Natural killer cell (primary cell): ENCODE results near the gene NEK1. TPM values are rescaled to one million over a fixed set of nuclear protein-coding genes. Genes with fewer than 3 reads are reported as not detected.

Source experiments
- ATAC-seq, 3 donors: fragments of 150-1000 bp in 2 of 3; fragments of 200-7000 bp in 1 of 3; cut with Tn5 transposase; 1 replicate in 1 of 3; 2 replicates in 2 of 3; pipeline ENCODE4 v1.10.0; 2021; ENCODE audit warnings: mild to moderate bottlenecking in 2 of 3, moderate library complexity in 2 of 3
- DNase-seq, 2 donors: peaks; one replicate each; pipeline versions ENCODE4 v3.0.0 to v3.0.0-alpha.2; 2013 to 2021; ENCODE audit warnings: mixed read lengths in 1 of 2
- H3K27ac ChIP-seq: one replicate; pipeline ENCODE4 v1.5.1; 2013; ENCODE audit warnings: mild to moderate bottlenecking, low read length
- H3K27me3 ChIP-seq: one replicate; pipeline ENCODE4 v1.6.1; 2013; ENCODE audit warnings: low read length; ENCODE audit not compliant: control insufficient read depth, insufficient read depth
- H3K36me3 ChIP-seq: one replicate; pipeline ENCODE4 v1.6.1; 2013; ENCODE audit warnings: low read length; ENCODE audit not compliant: control insufficient read depth, insufficient read depth
- H3K4me1 ChIP-seq: one replicate; pipeline ENCODE4 v1.6.1; 2013; ENCODE audit warnings: low read length; ENCODE audit not compliant: control insufficient read depth, insufficient read depth
- H3K4me3 ChIP-seq: one replicate; pipeline ENCODE4 v1.5.1; 2013; ENCODE audit warnings: low read length
- H3K9me3 ChIP-seq: one replicate; pipeline ENCODE4 v1.6.1; 2013; ENCODE audit warnings: low read length; ENCODE audit not compliant: control insufficient read depth, insufficient read depth
- H3K27ac Mint-ChIP-seq, 2 donors: one replicate each; pipeline ENCODE4 v1.8.0; 2022; ENCODE audit warnings: mild to moderate bottlenecking in 2 of 2, mixed read lengths in 2 of 2, moderate library complexity in 1 of 2
- H3K27me3 Mint-ChIP-seq, 2 donors: one replicate each; pipeline ENCODE4 v1.8.0; 2022; ENCODE audit warnings: low read depth in 2 of 2, mixed read lengths in 2 of 2
- H3K36me3 Mint-ChIP-seq: one replicate; pipeline ENCODE4 v1.8.0; 2022; ENCODE audit warnings: mixed read lengths
- H3K4me1 Mint-ChIP-seq, 2 donors: one replicate each; pipeline ENCODE4 v1.8.0; 2022; ENCODE audit warnings: mixed read lengths in 2 of 2
- H3K4me3 Mint-ChIP-seq: one replicate; pipeline ENCODE4 v1.8.0; 2022; ENCODE audit warnings: mild to moderate bottlenecking, moderate library complexity, mixed read lengths
- H3K9me3 Mint-ChIP-seq, 2 donors: one replicate each; pipeline ENCODE4 v1.8.0; 2022; ENCODE audit warnings: mixed read lengths in 2 of 2
- WGBS: methylation state at CpG from one replicate; pipeline ENCODE4 v1.1.7; 2013; ENCODE audit warnings: missing lambda C conversion rate; ENCODE audit not compliant: insufficient coverage; 5-methylcytosine and 5-hydroxymethylcytosine counted together
- intact Hi-C: fragments of 100-400 bp; cut with micrococcal nuclease; formaldehyde crosslinking; loops from one replicate; pipeline ENCODE4 v1.14.2; 2022
- total RNA-seq, 4 donors: library from RNA; stranded (reverse); fragments of 120-200 nt in 1 of 4; gene quantifications; one replicate each; pipeline versions ENCODE4 v1.2.3 to v1.2.4, GENCODE V29; 2013 to 2022
- TF ChIP-seq, protein P1 (sequence below): fragments of 200-600 bp; IDR thresholded peaks from one replicate; pipeline ENCODE4 v1.8.0; 2022; ENCODE audit warnings: antibody characterized with exemption

The NEK1 gene
- total RNA-seq, 3 donors from 2014 or later (not counting 1 experiment from before 2014, with no cell fraction given): 16.4 to 24.9 (median 19.0) TPM

DNA sequence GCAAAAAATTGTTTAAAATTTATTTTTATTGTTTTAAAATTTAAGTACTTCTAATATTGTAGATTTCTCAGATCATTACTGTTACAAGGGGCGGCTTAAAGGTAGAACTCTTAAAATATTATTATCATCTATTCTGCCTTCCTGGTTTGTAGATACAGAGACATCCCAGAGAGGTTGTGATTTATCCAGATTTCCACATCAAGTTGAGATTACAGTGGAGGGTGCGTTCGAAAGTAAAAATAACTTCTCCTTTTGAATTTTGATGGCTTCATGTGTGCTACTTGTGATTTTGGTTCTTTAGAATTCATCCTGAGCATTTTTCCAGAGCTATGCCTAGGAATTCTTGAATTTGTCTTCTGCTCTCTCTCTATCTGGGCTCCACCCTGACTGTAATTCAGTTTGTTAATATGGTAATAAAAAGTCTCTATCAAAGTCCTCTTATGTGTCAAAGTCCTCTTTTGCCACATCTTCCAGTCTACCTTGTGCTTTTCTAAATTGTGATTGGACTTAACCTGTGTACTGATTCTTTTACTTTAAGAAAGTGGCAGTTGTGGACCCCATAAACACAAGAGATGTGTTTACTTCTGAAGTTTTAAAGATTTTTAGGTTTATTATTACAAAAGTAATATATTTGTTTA lies 45.2 kb upstream of the NEK1 start:
- Histone ChIP-seq H3K4me1 (peaks cover 4% of the 10 kb centered on the region), H3K9me3 (no peaks in the 10 kb centered on the region), H3K27me3 (no peaks in the 10 kb centered on the region), H3K4me3 (no peak overlapping the region), H3K27ac (no peak overlapping the region), H3K36me3 (no peaks in the 10 kb centered on the region)
- TF ChIP-seq, protein P1, sequence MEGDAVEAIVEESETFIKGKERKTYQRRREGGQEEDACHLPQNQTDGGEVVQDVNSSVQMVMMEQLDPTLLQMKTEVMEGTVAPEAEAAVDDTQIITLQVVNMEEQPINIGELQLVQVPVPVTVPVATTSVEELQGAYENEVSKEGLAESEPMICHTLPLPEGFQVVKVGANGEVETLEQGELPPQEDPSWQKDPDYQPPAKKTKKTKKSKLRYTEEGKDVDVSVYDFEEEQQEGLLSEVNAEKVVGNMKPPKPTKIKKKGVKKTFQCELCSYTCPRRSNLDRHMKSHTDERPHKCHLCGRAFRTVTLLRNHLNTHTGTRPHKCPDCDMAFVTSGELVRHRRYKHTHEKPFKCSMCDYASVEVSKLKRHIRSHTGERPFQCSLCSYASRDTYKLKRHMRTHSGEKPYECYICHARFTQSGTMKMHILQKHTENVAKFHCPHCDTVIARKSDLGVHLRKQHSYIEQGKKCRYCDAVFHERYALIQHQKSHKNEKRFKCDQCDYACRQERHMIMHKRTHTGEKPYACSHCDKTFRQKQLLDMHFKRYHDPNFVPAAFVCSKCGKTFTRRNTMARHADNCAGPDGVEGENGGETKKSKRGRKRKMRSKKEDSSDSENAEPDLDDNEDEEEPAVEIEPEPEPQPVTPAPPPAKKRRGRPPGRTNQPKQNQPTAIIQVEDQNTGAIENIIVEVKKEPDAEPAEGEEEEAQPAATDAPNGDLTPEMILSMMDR: no peak
- DNase-seq (no peak), ATAC-seq (no peak)
- Mint-ChIP-seq H3K4me1 (peaks cover 24 to 32% of the 10 kb centered on the region in 2 donors), H3K36me3 (no peaks in the 10 kb centered on the region), H3K27me3 (no peaks in the 10 kb centered on the region), H3K4me3 (no peak overlapping the region), H3K27ac (peak overlapping the region in 1 of 2 donors; percentile 4), H3K9me3 (no peaks in the 10 kb centered on the region)
- intact Hi-C loops: no loop called here
- 86% methylated on average over 2 of the region's 3 CpGs for WGBS

DNA sequence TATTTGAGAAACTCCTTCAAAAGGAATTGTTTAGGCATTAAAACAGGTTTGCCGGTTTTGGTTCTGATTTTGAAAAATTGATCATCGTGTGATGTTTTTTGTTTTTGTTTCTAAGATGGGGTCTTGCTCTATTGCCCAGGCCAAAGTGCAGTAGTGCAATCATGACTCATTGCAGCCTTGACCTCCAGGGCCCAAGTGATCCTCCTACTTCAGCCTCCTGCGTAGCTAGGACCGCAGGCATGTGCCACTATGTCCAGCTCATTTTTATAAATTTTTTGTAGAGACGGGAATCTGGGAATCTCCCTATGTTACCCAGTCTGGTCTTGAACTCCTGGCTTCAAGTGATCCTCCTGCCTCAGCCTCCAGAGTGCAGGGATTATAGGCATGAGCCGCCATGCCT lies 43.0 kb upstream of the NEK1 start:
- Mint-ChIP-seq H3K27me3 (no peaks in the 10 kb centered on the region), H3K4me3 (no peak overlapping the region), H3K36me3 (no peaks in the 10 kb centered on the region), H3K9me3 (no peaks in the 10 kb centered on the region), H3K4me1 (peaks cover 29 to 36% of the 10 kb centered on the region in 2 donors), H3K27ac (no peak overlapping the region)
- Histone ChIP-seq H3K36me3 (no peaks in the 10 kb centered on the region), H3K9me3 (no peaks in the 10 kb centered on the region), H3K4me3 (no peak overlapping the region), H3K27me3 (no peaks in the 10 kb centered on the region), H3K27ac (no peak overlapping the region), H3K4me1 (peaks cover 2% of the 10 kb centered on the region)
- ATAC-seq: no peak
- WGBS: 99% methylated on average over 6 of the region's 6 CpGs
- intact Hi-C loops: no loop called here
- no peak for DNase-seq
- TF ChIP-seq, protein P1: no peak

DNA sequence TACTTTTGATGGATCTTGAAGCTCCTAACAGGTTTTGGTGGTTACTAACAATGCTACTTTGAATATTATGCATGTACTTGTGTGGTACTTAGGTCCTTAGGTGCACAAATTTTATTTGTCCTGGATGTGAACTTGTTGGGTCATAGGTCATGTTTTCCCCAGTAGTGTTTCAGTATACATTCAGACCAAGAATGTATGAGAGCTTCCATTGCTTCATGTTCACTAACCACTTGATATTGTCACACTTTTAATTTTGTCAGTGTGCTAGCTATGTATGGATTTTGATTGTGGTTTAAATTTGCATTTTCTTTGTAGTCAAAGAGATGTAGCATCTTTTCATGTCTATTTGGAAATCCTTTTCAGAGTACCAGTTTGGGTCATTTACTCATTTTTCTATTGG lies 40.2 kb upstream of the NEK1 start:
- H3K9me3 ChIP-seq: no peaks in the 10 kb centered on the region
- peaks cover 26 to 28% of the 10 kb centered on the region in 2 donors for H3K4me1 Mint-ChIP-seq
- no peak overlapping the region for H3K27ac ChIP-seq
- H3K27me3 Mint-ChIP-seq: no peaks in the 10 kb centered on the region
- TF ChIP-seq, protein P1: no peak
- H3K36me3 Mint-ChIP-seq: no peaks in the 10 kb centered on the region
- no peaks in the 10 kb centered on the region for H3K27me3 ChIP-seq
- no peak overlapping the region for H3K4me3 Mint-ChIP-seq
- H3K9me3 Mint-ChIP-seq: no peaks in the 10 kb centered on the region
- ATAC-seq: no peak
- no peak for DNase-seq
- H3K4me1 ChIP-seq: no peaks in the 10 kb centered on the region
- no peak overlapping the region for H3K4me3 ChIP-seq
- H3K36me3 ChIP-seq: no peaks in the 10 kb centered on the region
- no peak overlapping the region for H3K27ac Mint-ChIP-seq
- intact Hi-C loops: no loop called here
